Measurements from ENCODE around the gene SARNP.
A peak's percentile ranks its signal among the peaks of the same experiment; 100 is the strongest.

The SARNP gene

GRCh38 chr12:55742719-55743405 lies 74.7 kb downstream of the SARNP start, which contains the start of gene GDF11:
GDF11 (plus strand) TSS chr12:55743122; CDS start chr12:55743317, 195 bp downstream.
- peak; percentile 62 for DNase-seq (ENCODE audit: low read depth)

DNA sequence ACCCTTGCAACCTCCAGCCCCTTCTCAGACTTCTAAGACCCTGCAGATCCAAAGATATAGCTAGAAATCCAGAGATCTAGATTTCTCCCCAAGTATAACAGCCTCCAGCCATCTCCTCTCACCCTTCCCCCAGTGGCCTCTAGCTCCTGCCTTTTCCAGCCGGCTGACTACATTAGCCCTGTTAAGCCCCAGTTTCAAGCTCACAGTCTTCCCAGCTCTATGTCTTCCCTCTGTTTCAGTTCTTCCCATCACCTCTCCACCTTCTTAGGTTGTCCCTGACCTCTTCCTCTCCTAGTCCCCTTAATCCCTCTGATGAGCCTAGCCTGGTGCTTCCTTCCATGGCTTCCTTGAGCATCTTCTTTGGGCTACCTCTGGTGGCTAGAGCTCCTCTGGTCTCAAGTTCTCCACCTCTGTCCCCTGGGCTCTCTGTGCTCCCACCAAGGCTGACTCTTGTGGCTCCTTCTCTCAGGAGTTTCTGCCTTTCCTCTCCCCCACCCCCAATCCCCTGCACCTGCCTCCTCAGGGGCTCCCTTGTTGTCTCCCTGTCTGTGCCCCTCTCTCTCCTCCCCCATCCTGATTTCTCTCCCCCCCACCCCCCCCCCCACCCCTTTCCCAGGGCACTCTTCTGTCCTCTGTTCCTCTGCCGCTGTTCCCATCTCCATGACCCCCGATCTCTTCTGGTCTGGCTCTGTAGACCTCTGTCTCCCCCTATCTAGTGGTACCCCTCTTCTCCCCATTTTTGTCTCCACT lies 75.4 kb downstream of the SARNP start:
- no peak for DNase-seq (ENCODE audit: low read depth)

GRCh38 chr12:55739025-55739378 lies 78.5 kb downstream of the SARNP start:
- DNase-seq (ENCODE audit: low read depth), result no peak

DNA sequence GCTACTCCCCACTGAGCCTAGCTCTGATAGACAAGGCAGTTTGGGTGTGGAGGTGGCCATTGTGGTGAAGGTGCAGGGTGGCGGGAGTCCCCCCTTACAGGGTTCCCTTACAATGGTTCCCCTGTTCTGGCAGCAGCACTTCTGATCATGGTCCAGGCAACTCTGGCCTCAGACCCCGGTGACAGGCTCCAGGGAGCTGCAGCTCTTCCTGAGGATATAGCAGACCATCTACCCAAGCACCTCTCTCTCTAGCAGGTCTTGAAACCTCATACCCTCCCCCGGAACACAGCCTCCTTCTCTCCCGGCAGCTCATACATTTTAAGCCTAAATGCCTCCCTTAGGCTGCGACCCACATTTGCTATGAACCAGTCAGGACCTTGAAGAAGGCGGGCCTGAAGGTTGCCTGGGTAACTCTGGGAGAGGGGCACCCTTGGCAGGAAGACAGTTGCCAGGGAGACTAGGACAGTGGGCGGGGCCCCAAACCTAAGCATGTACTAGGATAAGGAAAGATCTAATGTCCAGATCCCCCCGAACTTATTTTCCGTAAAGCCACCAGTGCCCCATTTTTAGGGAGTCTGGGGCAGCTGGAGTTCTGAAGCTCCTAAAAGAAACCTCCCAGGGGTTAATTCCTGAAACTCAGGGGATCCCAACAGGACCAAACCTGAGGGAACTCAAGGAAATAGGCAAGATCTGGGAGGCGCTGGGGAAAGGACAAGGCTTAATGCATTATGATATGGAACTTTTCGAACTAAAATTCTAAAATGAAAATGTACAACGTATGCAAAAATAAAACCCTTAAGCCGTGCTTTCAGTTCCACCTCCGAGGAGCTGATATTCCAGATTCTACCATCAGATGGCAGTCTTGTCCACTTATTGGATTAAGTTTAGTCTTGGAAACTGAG lies 79.2 kb downstream of the SARNP start:
- DNase-seq (ENCODE audit: low read depth), result peak; percentile 67

DNA sequence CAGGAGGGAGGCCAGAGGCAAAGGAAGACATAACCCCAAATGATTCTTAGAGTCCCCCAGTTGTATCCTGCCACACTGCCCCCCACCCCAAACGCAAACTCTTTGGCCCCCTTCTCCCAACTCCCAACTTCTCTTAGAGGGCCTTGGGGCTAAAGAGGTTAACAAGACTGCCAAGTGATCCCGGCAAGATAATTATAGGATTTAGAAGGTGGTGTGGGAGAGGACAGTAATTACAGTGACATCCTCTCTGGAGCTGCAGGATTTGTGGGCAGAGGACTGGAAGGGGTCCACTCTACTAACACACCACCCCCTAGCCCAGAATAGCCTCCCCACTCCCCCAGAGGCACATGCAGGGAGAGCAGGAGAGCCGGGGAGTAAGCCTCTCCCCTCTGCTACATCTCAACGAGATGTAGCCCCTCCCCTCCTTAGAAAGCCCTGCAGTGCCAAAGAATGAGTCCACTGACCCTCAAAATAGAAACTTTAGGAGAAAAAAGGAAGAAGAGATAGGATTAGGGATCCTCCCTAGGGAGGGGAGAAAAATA lies 79.9 kb downstream of the SARNP start:
- no peak for DNase-seq (ENCODE audit: low read depth)

- DNase-seq (ENCODE audit: low read depth), result peak; percentile 23
Observed at GRCh38 chr12:55736780-55737580, 80.5 kb downstream of the SARNP start.

GRCh38 chr12:55736076-55736475 lies 81.4 kb downstream of the SARNP start:
- DNase-seq (ENCODE audit: low read depth), result no peak

DNA sequence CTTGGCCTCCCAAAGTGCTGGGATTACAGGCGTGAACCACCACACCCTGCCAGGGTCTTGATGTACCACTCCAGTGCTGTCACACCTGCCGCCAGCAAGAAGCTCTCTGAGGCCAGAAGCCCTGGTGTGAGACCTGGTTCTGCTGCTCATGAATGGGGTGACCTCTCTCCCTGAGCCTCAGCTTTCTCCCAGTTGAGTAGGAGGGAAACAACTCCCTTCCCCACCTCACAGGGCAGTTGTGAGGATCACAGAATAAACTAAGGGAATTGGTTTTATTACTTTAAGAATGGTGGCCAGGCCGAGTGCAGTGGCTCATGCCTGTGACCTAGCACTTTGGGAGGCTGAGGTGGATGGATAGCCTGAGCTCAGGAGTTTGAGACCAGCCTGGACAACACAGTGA lies 82.9 kb downstream of the SARNP start:
- DNase-seq (ENCODE audit: low read depth), result no peak

DNA sequence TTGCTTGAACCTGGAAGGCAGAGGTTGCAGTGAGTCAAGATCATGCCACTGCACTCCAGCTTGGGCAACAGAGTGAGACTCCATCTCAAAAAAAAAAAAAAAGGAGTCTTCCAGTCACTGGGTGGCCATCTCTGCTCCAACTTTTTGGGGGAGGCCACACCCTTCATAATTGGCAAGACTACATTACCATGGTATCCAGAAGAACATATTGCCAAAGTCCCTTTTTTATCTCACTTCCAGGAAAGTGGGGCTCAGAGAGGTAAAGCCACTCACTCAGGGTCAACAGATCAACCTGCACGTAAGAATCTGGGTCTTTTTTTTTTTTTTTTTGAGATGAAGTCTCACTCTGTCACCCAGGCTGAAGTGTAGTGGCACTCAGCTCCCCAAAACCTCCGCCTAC lies 83.7 kb downstream of the SARNP start:
- no peak for DNase-seq (ENCODE audit: low read depth)

DNA sequence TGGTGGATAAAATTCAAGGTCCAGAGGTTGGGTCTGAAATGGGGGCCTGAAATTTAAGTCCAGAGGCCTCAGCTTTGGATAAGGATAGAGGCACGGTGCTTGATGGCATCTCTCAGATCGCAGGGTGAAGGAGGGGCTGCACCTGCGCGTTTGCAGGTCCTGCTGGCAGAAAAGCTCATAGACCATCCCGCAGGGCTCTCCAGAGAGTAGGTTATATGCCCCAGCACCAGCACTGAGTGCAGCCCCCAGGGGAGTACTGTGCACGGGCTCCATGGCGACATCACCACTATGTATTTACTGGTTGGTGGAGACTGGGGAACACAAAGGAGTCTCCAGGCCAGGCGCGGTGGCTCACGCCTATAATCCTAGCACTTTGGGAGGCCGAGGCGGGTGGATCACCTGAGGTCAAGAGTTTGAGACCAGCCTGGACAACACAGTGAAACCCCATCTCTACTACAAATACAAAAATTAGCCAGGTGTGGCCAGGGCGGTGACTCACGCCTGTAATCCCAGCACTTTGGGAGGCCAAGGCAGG lies 84.4 kb downstream of the SARNP start:
- no peak for DNase-seq (ENCODE audit: low read depth)

- DNase-seq (ENCODE audit: low read depth), result no peak
Observed at GRCh38 chr12:55732288-55732687, 85.2 kb downstream of the SARNP start.

- DNase-seq (ENCODE audit: low read depth), result no peak
Observed at GRCh38 chr12:55729819-55730818, 87.4 kb downstream of the SARNP start.

DNA sequence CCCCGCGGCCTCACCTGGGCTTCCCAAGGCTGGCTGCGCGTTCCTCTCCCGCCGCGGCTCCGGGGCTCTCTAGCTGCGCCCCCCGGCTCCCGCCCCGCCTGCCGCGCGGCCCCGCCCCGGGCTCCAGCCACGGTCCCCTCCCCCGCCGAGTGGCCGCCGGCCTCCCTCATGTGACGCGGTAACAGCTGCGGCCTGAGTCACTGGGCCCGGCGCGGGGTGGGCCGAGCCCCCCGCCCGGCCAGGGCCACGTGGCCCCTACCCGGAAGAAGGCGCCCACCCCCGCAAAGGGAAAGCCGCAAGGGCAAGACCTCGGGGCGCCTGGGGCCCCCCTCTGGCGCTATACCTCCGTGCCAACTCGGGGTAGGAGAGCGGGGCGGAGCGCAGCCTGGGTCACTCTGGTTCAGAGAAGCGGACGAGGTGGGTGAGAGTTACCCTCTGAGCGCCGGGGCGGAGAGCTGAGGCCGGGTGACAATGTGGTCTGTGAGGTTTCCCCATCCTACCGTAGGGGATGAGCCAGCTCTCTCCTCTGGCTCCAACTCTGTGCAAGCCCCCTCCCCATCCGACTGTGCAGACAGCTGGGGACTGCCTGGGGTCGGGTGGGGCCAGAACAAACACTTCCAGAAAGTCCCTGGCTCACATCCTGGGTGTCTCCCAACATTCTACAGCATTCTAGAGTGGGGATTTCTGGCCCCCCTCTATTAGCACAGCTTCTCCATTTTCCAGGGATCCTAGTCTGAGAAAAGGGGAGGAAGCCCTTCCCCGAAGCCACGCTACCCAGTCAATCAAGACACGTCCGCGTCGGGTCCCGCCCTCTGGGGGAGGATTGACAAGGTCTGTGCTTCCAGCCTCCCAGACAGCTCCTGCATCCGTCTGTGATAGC lies 88.3 kb downstream of the SARNP start, which contains the start of gene CD63:
CD63 (minus strand) TSS at position 71 of the 880 bp plus-strand sequence. CDS start 668 bp downstream, outside the sequence.
- peak; percentile 66 for DNase-seq (ENCODE audit: low read depth)

DNA sequence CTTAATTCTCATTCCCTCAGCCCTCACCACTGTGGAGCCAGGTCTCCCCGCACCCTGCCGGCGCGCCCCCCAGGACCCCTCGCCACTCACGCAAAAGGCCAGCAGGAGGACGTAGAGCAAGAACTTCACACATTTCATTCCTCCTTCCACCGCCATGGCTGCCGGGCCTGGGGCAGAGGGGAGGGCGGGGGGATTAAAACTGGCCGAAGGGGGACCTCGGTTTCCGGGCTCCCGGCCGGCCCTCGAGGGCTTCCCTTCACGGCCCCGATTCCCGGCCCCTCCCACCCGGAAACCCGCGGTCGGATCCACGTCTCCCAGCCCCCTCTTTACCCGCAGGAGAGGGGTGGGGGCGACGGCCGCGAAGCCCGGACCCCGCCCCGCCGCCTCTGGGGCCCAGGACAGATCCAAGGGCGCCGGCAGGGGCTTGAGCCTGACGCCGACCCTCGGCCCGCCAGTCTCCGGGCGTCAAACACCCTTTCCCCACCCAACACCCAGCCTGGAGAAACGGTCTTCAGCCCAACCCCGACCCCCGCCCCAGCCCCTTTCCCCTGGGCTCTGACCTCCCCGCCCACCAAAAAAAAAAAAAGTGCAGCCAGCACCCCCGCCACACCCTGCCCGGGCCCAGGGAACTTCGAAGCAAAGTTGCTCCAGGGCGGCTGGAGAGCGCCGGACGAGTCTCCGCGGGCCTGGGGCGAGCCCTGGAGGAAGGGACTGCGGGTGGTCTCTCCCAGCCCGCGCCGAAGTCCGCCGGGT lies 89.2 kb downstream of the SARNP start:
- no peak for DNase-seq (ENCODE audit: low read depth)

DNA sequence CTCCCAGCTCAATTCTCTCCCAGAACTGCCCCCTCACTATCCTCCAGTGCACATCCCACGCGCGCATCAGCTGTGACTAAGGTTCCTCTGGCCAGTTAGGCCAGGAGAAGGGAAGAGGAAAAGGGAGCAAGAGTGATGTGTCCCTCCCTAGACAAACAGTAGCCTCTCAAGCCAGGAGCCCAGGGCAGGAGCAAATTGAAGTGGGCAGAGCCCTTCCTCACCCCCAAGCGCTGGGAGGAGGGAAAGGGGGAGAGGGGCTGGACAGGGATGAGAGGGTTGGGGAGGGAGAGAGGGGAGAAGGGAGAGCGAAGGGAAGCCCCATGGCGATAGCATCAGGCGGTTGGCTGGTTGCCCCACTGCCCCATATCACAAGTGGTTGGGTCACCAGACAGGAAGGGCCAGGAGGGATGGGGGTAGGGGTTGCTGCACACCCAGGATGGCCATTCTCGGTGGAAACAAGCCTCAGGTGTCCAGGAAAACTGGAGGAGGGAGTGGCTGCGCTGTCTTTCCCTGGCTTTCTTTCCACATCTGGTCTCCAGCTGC lies 89.8 kb downstream of the SARNP start:
- no peak for DNase-seq (ENCODE audit: low read depth)

- no peak for DNase-seq (ENCODE audit: low read depth)
Observed at GRCh38 chr12:55726971-55727370, 90.6 kb downstream of the SARNP start.

DNA sequence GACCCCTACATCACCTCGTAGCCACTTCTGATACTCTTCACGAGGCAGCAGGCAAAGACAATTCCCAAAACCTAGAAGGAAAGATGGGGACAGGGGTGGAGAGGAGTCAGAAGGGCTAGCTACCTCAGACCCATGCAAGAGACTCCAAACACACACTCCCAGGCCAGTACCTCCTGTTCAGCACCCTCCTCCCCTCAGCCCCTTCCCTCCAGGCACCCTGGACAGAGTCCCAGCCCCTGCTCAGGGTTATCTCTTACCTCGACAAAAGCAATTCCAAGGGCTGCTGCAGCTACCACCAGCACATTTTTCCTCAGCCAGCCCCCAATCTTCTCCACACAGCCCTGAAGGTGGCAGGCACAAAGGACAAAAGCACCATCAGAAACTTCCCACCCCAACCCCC lies 92.0 kb downstream of the SARNP start:
- DNase-seq (ENCODE audit: low read depth), result no peak

DNA sequence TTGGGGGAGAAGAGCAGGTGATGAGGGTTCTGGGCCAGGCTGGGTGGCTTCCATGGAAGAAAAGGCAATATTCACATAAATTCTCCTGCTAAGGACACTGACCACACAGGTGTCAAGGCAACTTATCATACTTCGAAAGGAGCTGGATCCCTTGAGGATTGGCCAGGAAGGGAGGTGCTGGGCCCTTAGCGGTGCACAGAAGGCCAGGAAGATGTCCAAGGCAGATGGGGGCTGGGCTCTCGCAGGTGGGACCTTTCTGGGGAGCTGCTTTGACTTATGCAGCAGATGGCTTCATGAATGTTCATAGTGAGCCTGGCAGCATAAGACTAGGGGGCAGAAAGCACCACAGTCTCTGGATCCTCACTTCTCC lies 92.6 kb downstream of the SARNP start:
- no peak for DNase-seq (ENCODE audit: low read depth)
